ENCODE results near the gene TMEM61.
"Not testable (repeated sequence)": the region's sequence is repeated elsewhere in the genome, so short reads cannot be mapped to it uniquely, and the experiment has no call there.

TMEM61 gene

GRCh38 chr1:54953846-54954245 lies 26.6 kb upstream of the TMEM61 start:
- H3K4me3 ChIP-seq (ENCODE audit: low read depth in 1 of 2, low read length in 1 of 2), result no peak overlapping the region
- H3K4me1 ChIP-seq (ENCODE audit: control insufficient read depth in 1 of 2, insufficient read depth in 1 of 2, low read depth in 1 of 2, low read length in 1 of 2), result peaks cover 7 to 25% of the 10 kb centered on the region in 2 experiments
- H3K27me3 ChIP-seq, result no peaks in the 10 kb centered on the region
- H3K27ac ChIP-seq, result peak overlapping the region; percentile 4
- TF ChIP-seq CTCF (IDR thresholded peaks at IDR 0.05), result no peak
- H3K36me3 ChIP-seq, result no peaks in the 10 kb centered on the region
- H3K9me3 ChIP-seq, result no peaks in the 10 kb centered on the region

GRCh38 chr1:54955359-54955758 lies 25.1 kb upstream of the TMEM61 start:
- Histone ChIP-seq H3K27ac (no peak overlapping the region), H3K9me3 (no peaks in the 10 kb centered on the region), H3K4me3 (ENCODE audit: low read depth in 1 of 2, low read length in 1 of 2) (no peak overlapping the region), H3K36me3 (no peaks in the 10 kb centered on the region), H3K4me1 (ENCODE audit: control insufficient read depth in 1 of 2, insufficient read depth in 1 of 2, low read depth in 1 of 2, low read length in 1 of 2) (peaks cover 6 to 26% of the 10 kb centered on the region in 2 experiments), H3K27me3 (no peaks in the 10 kb centered on the region)
- no peak for TF ChIP-seq CTCF (IDR thresholded peaks at IDR 0.05)

GRCh38 chr1:54956726-54957125 lies 23.7 kb upstream of the TMEM61 start:
- peaks cover 0 to 19% of the 10 kb centered on the region in 2 experiments for H3K4me1 ChIP-seq (ENCODE audit: control insufficient read depth in 1 of 2, insufficient read depth in 1 of 2, low read depth in 1 of 2, low read length in 1 of 2)
- no peak overlapping the region for H3K27ac ChIP-seq
- no peaks in the 10 kb centered on the region for H3K9me3 ChIP-seq
- no peaks in the 10 kb centered on the region for H3K36me3 ChIP-seq
- H3K27me3 ChIP-seq, result no peaks in the 10 kb centered on the region
- no peak for TF ChIP-seq CTCF (IDR thresholded peaks at IDR 0.05)
- no peak overlapping the region for H3K4me3 ChIP-seq (ENCODE audit: low read depth in 1 of 2, low read length in 1 of 2)

- Histone ChIP-seq H3K9me3 (no peaks in the 10 kb centered on the region), H3K4me3 (ENCODE audit: low read depth in 1 of 2, low read length in 1 of 2) (no peak overlapping the region), H3K4me1 (ENCODE audit: control insufficient read depth in 1 of 2, insufficient read depth in 1 of 2, low read depth in 1 of 2, low read length in 1 of 2) (peaks cover 0 to 9% of the 10 kb centered on the region in 2 experiments), H3K27me3 (no peaks in the 10 kb centered on the region), H3K36me3 (no peaks in the 10 kb centered on the region), H3K27ac (no peak overlapping the region)
- no peak for TF ChIP-seq CTCF (IDR thresholded peaks at IDR 0.05)
These were observed 21.2 kb upstream of the TMEM61 start for GRCh38 chr1:54959241-54959640.

- H3K4me1 ChIP-seq (ENCODE audit: control insufficient read depth in 1 of 2, insufficient read depth in 1 of 2, low read depth in 1 of 2, low read length in 1 of 2), result peaks cover 29 to 44% of the 10 kb centered on the region in 2 experiments
- no peak overlapping the region for H3K4me3 ChIP-seq (ENCODE audit: low read depth in 1 of 2, low read length in 1 of 2)
- no peaks in the 10 kb centered on the region for H3K9me3 ChIP-seq
- H3K27ac ChIP-seq, result no peak overlapping the region
- H3K27me3 ChIP-seq, result no peaks in the 10 kb centered on the region
- H3K36me3 ChIP-seq, result no peaks in the 10 kb centered on the region
- no peak for TF ChIP-seq CTCF (IDR thresholded peaks at IDR 0.05)
These were observed 17.6 kb upstream of the TMEM61 start for GRCh38 chr1:54962612-54963395.

- not testable (repeated sequence) for H3K27me3 ChIP-seq; H3K9me3 ChIP-seq; H3K4me3 ChIP-seq (ENCODE audit: low read depth in 1 of 2, low read length in 1 of 2); H3K27ac ChIP-seq; H3K36me3 ChIP-seq
- peaks cover 29 to 45% of the 10 kb centered on the region in 2 experiments for H3K4me1 ChIP-seq (ENCODE audit: control insufficient read depth in 1 of 2, insufficient read depth in 1 of 2, low read depth in 1 of 2, low read length in 1 of 2)
These were observed 16.6 kb upstream of the TMEM61 start for GRCh38 chr1:54963829-54964228.
